ENCODE data around the gene HINT1.
A peak's percentile ranks its signal among the peaks of the same experiment; 100 is the strongest.

HINT1 gene

DNA sequence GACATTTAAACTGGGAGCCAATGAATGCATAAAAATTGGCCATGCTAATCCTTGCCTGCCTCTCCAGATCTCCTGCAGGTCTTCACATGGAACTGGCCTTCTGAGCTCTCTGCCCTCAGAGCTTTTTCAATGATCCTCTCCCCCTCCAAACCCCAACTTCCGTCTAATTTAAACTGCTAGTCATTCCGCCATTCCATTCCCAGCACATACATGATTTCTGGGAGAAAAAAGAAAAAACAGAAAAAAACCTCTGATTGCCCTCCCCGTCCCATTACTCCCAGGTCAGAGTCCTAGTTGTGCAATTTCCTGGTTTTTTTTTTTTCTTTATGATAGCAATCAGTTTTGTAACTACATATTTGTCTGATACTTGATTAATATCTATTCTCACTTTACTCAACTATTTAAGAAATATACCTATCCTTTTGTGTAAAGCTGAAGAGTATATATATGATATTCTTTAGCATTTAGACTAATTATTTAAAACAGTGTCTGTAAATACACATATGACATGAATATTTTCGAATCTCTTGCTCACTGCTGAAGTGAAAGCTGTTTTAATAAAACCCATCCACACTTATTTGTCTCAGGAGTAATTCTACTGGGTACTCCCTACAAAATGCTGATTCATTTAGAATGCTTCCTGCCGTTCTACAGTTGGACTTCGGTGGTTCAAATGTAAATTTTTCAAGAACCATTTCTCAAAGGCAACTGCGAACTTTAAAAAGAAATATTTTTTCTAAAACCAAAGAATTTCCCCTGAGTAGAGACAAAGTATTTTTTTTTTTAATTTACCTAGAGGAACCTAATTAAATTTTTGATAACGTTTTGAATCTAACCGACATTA is 1.6 kb downstream of the HINT1 start:
- TF ChIP-seq, protein P1, sequence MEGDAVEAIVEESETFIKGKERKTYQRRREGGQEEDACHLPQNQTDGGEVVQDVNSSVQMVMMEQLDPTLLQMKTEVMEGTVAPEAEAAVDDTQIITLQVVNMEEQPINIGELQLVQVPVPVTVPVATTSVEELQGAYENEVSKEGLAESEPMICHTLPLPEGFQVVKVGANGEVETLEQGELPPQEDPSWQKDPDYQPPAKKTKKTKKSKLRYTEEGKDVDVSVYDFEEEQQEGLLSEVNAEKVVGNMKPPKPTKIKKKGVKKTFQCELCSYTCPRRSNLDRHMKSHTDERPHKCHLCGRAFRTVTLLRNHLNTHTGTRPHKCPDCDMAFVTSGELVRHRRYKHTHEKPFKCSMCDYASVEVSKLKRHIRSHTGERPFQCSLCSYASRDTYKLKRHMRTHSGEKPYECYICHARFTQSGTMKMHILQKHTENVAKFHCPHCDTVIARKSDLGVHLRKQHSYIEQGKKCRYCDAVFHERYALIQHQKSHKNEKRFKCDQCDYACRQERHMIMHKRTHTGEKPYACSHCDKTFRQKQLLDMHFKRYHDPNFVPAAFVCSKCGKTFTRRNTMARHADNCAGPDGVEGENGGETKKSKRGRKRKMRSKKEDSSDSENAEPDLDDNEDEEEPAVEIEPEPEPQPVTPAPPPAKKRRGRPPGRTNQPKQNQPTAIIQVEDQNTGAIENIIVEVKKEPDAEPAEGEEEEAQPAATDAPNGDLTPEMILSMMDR (conservative IDR thresholded peaks at IDR 0.05; ENCODE audit: control insufficient read depth, insufficient read depth, low read depth, low read length): no peak
- peak overlapping the region; percentile 79 for H3K4me3 ChIP-seq (ENCODE audit: control insufficient read depth, low read depth, low read length)
- peak; percentile 51 for DNase-seq (ENCODE audit: low read depth)

DNA sequence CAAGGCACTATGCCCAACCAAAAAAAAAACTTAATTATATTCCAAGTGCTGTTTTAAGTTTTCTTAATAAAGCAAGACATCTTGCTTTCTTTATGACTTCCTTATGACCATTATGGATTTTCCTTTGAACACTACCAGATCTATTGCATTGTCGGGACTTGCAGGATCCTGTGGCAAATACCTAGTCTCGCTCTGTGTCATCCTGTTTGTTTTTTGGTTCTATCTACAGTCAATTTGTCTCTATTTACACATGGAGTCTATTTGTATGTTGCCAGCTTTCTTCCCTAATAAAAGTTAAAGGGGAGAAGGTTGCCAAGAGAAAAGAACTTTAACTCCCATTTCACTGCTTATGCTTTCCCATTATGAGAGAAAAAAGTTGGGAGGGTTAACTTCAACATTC is 4.9 kb downstream of the HINT1 start:
- TF ChIP-seq, protein P1 (conservative IDR thresholded peaks at IDR 0.05; ENCODE audit: control insufficient read depth, insufficient read depth, low read depth, low read length): no peak
- H3K4me3 ChIP-seq (ENCODE audit: control insufficient read depth, low read depth, low read length): no peak overlapping the region
- no peak for DNase-seq (ENCODE audit: low read depth)

DNA sequence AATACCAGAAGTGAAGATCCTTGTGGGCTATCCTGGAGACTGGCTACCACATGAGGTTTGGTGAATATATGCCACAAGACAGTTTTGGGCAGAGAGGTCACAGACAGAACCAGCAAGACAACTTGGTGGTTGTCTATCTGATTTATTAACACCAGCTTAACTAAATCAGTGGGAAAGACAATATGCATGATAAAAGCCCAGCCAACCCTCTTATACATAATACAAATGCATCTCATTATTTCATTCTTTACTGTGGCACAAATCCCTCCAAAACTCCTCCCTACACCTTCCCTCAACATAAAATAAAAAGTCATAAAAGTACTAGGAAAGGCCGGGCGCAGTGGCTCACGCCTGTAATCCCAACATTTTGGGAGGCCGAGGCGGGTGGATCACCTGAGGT is 8.1 kb downstream of the HINT1 start:
- no peak overlapping the region for H3K4me3 ChIP-seq (ENCODE audit: control insufficient read depth, low read depth, low read length)
- TF ChIP-seq, protein P1 (conservative IDR thresholded peaks at IDR 0.05; ENCODE audit: control insufficient read depth, insufficient read depth, low read depth, low read length): no peak
- no peak for DNase-seq (ENCODE audit: low read depth)

DNA sequence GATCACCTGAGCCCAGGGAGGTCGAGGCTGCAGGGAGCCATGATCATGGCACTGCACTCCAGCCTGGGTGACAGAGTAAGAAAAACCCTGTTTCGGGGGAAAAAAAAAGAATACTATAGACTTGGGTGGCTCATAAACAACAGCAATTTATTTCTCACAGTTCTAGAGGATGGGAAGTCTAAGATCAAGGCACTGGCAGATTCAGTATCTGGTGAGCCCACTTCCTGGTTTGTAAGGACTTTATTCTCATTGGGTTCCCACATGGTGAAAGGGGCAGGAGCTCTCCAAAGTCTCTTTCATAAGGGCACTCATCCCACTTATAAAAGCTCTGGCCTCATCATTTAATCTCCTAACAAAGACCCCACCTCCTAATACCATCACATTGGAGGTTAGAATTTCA is 8.7 kb downstream of the HINT1 start:
- no peak overlapping the region for H3K4me3 ChIP-seq (ENCODE audit: control insufficient read depth, low read depth, low read length)
- TF ChIP-seq, protein P1 (conservative IDR thresholded peaks at IDR 0.05; ENCODE audit: control insufficient read depth, insufficient read depth, low read depth, low read length): no peak
- DNase-seq (ENCODE audit: low read depth): no peak

DNA sequence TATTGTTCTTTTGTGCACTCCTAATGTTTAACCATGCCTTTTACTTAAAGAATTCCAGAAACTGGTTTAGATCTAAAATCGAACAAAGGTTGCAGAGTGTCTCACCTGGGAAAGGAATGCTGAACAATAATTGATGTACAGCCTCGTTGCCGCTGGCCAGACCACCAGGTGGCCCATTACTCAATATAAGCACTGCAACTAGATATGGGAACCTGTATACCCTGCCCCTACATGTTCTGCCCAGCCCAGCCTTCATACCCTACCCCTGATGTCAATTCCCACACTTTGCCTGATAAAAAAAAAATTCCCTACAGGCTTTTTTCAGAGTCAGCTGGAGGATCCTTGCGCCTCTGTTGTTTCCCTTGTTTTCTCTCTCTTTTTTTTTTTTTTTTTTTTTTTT is 13.8 kb downstream of the HINT1 start:
- no peak for DNase-seq (ENCODE audit: low read depth)
- TF ChIP-seq, protein P1 (conservative IDR thresholded peaks at IDR 0.05; ENCODE audit: control insufficient read depth, insufficient read depth, low read depth, low read length): no peak

DNA sequence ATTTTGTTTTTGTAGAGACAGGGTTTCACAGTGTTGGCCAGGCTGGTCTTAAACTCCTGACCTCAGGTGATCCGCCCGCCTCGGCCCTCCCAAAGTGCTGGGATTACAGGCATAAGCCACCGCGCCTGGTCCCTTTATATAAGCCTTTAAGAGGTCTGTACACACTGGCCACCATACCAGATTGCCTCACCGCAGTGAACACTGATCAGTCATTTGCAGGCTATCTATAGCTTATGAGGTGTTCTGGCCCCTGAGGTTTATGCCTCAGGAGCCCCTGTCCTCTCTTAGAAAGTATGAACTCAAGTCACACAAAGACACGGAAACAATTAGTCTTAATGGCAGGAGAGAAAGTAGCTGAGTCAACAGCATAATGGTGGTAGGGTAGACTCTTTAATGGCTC is 14.6 kb downstream of the HINT1 start:
- no peak for DNase-seq (ENCODE audit: low read depth)
- TF ChIP-seq, protein P1 (conservative IDR thresholded peaks at IDR 0.05; ENCODE audit: control insufficient read depth, insufficient read depth, low read depth, low read length): no peak
- H3K4me3 ChIP-seq (ENCODE audit: control insufficient read depth, low read depth, low read length): no peak overlapping the region

More for the DNA sequence above, 13.8 kb downstream of the HINT1 start:
- H3K4me3 ChIP-seq (ENCODE audit: control insufficient read depth, low read depth, low read length): no peak overlapping the region

All from fibroblast of mammary gland (primary cell).